ENCODE data around the gene SLC8A2.
A peak's percentile ranks its signal among the peaks of the same experiment; 100 is the strongest.

SLC8A2 gene

GRCh38 chr19:47471733-47472457 lies at the start of gene SLC8A2:
Gene SLC8A2, minus strand, starts transcription at chr19:47471893. Its CDS starts 5,490 bp downstream, at chr19:47466403.
- DNase-seq (ENCODE audit: low read depth in 2 of 2) = peak; percentile 34 to 52

- no peak for DNase-seq (ENCODE audit: low read depth in 2 of 2)
Observed at GRCh38 chr19:47520839-47521238, 49.1 kb upstream of the SLC8A2 start.

- no peak for DNase-seq (ENCODE audit: low read depth in 2 of 2)
Observed at GRCh38 chr19:47520343-47520806, 48.7 kb upstream of the SLC8A2 start.

GRCh38 chr19:47518854-47519253 lies 47.2 kb upstream of the SLC8A2 start:
- DNase-seq (ENCODE audit: low read depth in 2 of 2) = no peak

- DNase-seq (ENCODE audit: low read depth in 2 of 2) = peak; percentile 66 to 67
Observed at GRCh38 chr19:47518139-47518538, 46.4 kb upstream of the SLC8A2 start.

GRCh38 chr19:47514869-47515588 lies 43.3 kb upstream of the SLC8A2 start, which contains the start of gene NAPA:
Gene NAPA, minus strand, starts transcription at chr19:47515063. Its CDS starts 123 bp downstream, at chr19:47514940.
- peak; percentile 100 for DNase-seq (ENCODE audit: low read depth in 2 of 2)

GRCh38 chr19:47514151-47514868 lies 42.6 kb upstream of the SLC8A2 start:
- peak in 1 of 2 donors; percentile 16 for DNase-seq (ENCODE audit: low read depth in 2 of 2)

GRCh38 chr19:47512948-47513319 lies 41.2 kb upstream of the SLC8A2 start:
- no peak for DNase-seq (ENCODE audit: low read depth in 2 of 2)

GRCh38 chr19:47512183-47512947 lies 40.7 kb upstream of the SLC8A2 start:
- DNase-seq (ENCODE audit: low read depth in 2 of 2) = no peak

GRCh38 chr19:47511681-47512080 lies 40.0 kb upstream of the SLC8A2 start:
- DNase-seq (ENCODE audit: low read depth in 2 of 2) = no peak

GRCh38 chr19:47511128-47511517 lies 39.4 kb upstream of the SLC8A2 start:
- DNase-seq (ENCODE audit: low read depth in 2 of 2) = no peak

GRCh38 chr19:47510516-47511127 lies 38.9 kb upstream of the SLC8A2 start:
- DNase-seq (ENCODE audit: low read depth in 2 of 2) = no peak

GRCh38 chr19:47509973-47510372 lies 38.3 kb upstream of the SLC8A2 start:
- DNase-seq (ENCODE audit: low read depth in 2 of 2) = no peak

GRCh38 chr19:47509170-47509847 lies 37.6 kb upstream of the SLC8A2 start:
- no peak for DNase-seq (ENCODE audit: low read depth in 2 of 2)

GRCh38 chr19:47508721-47509120 lies 37.0 kb upstream of the SLC8A2 start:
- no peak for DNase-seq (ENCODE audit: low read depth in 2 of 2)

- DNase-seq (ENCODE audit: low read depth in 2 of 2) = no peak
Observed at GRCh38 chr19:47507924-47508553, 36.3 kb upstream of the SLC8A2 start.

GRCh38 chr19:47507012-47507411 lies 35.3 kb upstream of the SLC8A2 start:
- DNase-seq (ENCODE audit: low read depth in 2 of 2) = no peak

- no peak for DNase-seq (ENCODE audit: low read depth in 2 of 2)
Observed at GRCh38 chr19:47506459-47506858, 34.8 kb upstream of the SLC8A2 start.

GRCh38 chr19:47505506-47505905 lies 33.8 kb upstream of the SLC8A2 start:
- DNase-seq (ENCODE audit: low read depth in 2 of 2) = no peak

GRCh38 chr19:47503826-47504150 lies 32.1 kb upstream of the SLC8A2 start:
- DNase-seq (ENCODE audit: low read depth in 2 of 2) = no peak

All from stimulated activated CD8-positive, alpha-beta memory T cell treated with anti-CD3 and anti-CD28 coated beads, Interleukin-7, amount 100 ng/mL, for 4 hours (primary cell).